NOMO-1 treated with dmso at 0.1 percent for 144 hours (cell line): Measurements from ENCODE around the gene ITPKB.
A peak's percentile ranks its signal among the peaks of the same experiment; 100 is the strongest.

Experiments
- DNase-seq: peaks from one replicate; lab custom pipeline; 2025; ENCODE audit not compliant: unreplicated experiment; lab: John Stamatoyannopoulos, UW

The ITPKB gene

GRCh38 chr1:226706684-226707083, 32.4 kb downstream of the ITPKB start:
- DNase-seq, result no peak

- DNase-seq, result no peak
These were observed 34.7 kb downstream of the ITPKB start for GRCh38 chr1:226704169-226704937.

- peak; percentile 22 for DNase-seq
These were observed 35.9 kb downstream of the ITPKB start for GRCh38 chr1:226702957-226703831.

- DNase-seq, result no peak
These were observed 36.6 kb downstream of the ITPKB start for GRCh38 chr1:226702318-226702956.

GRCh38 chr1:226700861-226701260, 38.2 kb downstream of the ITPKB start:
- no peak for DNase-seq

- no peak for DNase-seq
These were observed 39.9 kb downstream of the ITPKB start for GRCh38 chr1:226699166-226699565.

GRCh38 chr1:226698659-226699058, 40.4 kb downstream of the ITPKB start:
- no peak for DNase-seq

- no peak for DNase-seq
These were observed 41.0 kb downstream of the ITPKB start for GRCh38 chr1:226697929-226698544.

GRCh38 chr1:226697151-226697928, 41.7 kb downstream of the ITPKB start:
- DNase-seq, result no peak

GRCh38 chr1:226696547-226696946, 42.5 kb downstream of the ITPKB start:
- no peak for DNase-seq

GRCh38 chr1:226695335-226695900, 43.7 kb downstream of the ITPKB start:
- no peak for DNase-seq

GRCh38 chr1:226692823-226693222, 46.3 kb downstream of the ITPKB start:
- DNase-seq, result no peak

- no peak for DNase-seq
These were observed 46.9 kb downstream of the ITPKB start for GRCh38 chr1:226692051-226692792.

GRCh38 chr1:226691247-226691646, 47.8 kb downstream of the ITPKB start:
- no peak for DNase-seq

- no peak for DNase-seq
These were observed 48.6 kb downstream of the ITPKB start for GRCh38 chr1:226690460-226690982.

GRCh38 chr1:226688808-226689207, 50.3 kb downstream of the ITPKB start:
- no peak for DNase-seq

- DNase-seq, result no peak
These were observed 50.9 kb downstream of the ITPKB start for GRCh38 chr1:226688056-226688748.

GRCh38 chr1:226687426-226687825, 51.7 kb downstream of the ITPKB start:
- no peak for DNase-seq
